NOMO-1 treated with DMSO at 0.1 percent for 48 hours (cell line): ENCODE results near the gene GSK3A.

Source experiments
- DNase-seq: peaks from one replicate; lab custom pipeline; 2025; ENCODE audit not compliant: unreplicated experiment; lab: John Stamatoyannopoulos, UW

GSK3A gene

GRCh38 chr19:42281146-42281826 lies 38.9 kb upstream of the GSK3A start:
- DNase-seq: peak; percentile 16

DNA sequence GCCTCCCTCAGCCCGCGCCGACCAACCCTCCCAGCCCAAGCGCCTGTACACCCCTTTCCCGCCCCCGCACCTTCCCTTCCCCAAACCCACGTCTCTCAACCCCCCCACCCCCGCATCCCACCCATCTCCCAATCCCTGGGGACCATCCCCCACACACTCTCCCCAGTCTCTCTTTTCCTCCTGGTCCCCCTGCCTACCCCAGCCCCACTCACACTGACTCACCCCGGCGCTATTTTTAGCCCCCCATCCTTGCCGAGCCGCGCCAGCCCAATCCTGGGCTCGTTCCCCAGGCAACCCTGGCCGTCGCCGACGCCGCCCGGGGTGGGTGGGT lies 38.4 kb upstream of the GSK3A start:
- DNase-seq: no peak

- peak; percentile 75 for DNase-seq
Observed at GRCh38 chr19:42279902-42280814, 37.8 kb upstream of the GSK3A start.

DNA sequence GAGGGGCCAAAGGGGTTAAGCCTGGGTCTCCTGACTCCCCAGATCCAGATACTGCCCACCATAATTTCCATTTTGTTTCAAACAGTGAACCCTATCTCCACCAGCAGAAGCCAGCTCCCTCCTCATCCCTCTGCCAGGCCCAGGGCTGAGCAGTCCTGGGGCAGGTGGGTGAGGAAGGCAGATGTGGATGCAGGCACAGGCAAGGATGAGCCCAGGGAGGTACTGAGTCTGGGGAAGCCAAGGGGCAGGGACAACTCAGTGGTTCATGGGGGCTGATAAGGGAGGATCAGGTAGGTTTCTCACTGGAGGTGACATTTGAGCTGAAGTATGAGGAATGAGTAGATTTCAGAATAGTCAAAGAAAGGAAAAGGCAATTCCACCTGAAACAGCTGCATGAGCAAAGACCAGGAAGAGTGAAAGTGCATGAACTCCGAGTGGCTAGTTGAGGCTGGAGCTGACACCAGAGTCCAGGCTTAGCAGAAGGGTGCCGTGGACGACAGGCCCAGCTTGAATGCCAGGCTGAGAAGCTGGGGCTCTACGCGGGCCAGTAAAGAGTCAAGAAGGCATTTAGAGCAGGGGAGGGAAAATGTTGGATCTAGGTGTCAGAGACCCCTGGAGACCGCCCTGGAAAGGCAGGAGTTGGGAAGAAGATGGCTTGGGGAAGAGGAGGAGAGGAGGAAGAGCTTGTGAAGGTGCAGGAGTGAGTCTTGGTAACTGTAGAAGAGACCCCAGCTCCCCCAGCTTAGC lies 36.9 kb upstream of the GSK3A start:
- DNase-seq: no peak

GRCh38 chr19:42278452-42279154 lies 36.2 kb upstream of the GSK3A start:
- DNase-seq: no peak

GRCh38 chr19:42277821-42278451 lies 35.5 kb upstream of the GSK3A start:
- DNase-seq: no peak

- DNase-seq: no peak
Observed at GRCh38 chr19:42276821-42277220, 34.4 kb upstream of the GSK3A start.

DNA sequence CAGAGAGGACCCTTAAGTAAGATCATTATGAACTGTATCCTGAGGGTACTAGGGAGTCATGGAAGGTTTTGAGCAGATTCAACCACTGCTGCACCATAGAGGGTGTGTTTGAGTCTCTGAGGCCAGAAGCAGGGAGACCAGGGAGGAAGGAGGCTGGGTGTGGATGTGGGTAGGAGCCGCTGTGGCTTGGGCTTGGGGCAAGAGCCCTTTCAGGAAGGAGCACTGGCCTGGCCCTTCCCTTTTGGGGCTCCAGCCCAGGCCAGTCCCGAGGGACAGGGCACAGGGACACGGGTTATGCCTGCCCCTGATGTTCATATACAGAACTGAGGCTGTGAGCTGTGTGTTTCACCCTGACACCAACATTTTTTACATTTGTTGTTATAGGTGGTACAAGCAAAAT lies 33.9 kb upstream of the GSK3A start:
- DNase-seq: no peak

DNA sequence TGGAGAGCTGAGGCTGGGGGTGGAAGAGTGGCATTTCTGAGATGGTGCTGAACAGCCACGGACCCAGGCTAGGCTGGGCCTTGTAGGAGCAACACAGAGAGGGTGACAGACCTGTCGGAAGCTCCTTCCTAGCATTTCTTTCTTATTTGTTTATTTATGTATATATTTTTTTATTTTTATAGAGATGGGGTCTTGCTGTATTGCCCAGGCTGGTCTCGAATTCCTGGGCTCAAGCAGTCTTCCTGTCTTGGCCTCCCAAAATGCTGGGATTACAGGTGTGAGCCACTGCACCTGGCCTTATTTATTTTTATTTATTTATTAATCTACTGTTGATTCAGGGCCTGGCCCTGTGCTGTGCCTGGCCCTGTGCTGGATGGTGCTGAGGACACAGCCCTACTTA lies 33.1 kb upstream of the GSK3A start:
- no peak for DNase-seq

DNA sequence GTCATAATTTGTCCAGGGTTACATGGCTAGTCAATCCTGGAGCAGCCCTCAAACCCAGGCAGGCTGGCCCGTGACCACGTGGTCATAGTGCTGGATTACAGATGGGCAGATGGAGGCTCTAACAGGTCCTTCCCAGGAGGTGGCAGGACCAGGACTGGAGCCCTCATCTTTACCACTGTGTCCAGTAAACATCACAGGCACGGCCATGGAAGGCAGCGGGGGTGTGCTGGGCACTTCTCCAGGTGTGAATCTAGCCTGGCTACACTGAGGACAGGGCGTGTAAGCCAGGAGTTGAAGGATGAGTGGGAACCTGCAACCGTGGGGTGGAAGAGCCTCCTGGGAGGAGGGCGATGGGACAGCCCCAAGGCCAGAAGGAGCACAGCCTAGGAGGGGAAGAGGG lies 32.7 kb upstream of the GSK3A start:
- DNase-seq: no peak

DNA sequence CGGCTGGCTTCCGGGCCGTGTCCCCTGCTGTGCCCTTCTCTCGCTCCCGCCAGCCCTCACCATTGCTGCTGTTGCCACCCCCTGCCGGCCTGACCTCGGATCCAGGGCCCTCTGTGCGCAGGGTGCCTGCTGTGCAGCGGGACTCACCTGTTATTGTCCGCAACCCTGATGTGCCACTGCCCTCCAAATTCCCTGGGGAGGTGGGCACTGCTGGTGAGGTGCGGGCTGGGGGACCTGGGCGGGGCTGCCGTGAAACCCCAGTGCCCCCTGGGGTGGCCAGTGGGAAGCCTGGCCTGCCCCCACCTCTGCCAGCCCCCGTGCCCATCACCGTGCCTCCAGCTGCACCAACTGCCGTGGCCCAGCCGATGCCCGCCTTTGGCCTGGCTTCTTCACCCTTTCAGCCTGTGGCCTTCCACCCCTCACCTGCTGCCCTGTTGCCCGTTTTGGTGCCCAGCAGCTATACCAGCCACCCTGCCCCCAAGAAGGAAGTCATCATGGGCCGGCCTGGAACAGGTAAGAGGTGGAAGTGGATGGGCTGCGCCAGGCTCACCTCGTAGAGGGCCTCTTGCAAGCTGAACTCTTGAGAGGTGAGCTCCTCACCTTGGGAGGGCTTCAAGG lies 31.8 kb upstream of the GSK3A start:
- no peak for DNase-seq

GRCh38 chr19:42273407-42274064 lies 31.1 kb upstream of the GSK3A start:
- no peak for DNase-seq

DNA sequence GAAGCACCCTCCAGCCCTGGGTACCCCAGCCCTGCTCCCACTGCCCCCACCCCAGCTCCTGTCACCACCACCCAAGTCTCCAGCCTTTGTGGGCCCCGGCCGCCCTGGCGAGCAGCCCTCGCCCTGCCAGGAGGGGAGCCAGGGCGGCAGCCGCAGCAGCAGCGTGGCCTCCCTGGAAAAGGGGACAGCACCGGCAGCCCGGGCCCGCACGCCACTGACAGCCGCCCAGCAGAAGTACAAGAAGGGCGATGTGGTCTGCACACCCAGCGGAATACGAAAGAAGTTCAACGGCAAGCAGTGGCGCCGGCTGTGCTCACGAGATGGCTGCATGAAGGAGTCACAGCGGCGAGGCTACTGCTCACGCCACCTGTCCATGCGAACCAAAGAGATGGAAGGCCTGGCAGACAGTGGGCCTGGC lies 30.6 kb upstream of the GSK3A start:
- no peak for DNase-seq

GRCh38 chr19:42272535-42272897 lies 30.1 kb upstream of the GSK3A start:
- no peak for DNase-seq

GRCh38 chr19:42271861-42272534 lies 29.6 kb upstream of the GSK3A start:
- no peak for DNase-seq

DNA sequence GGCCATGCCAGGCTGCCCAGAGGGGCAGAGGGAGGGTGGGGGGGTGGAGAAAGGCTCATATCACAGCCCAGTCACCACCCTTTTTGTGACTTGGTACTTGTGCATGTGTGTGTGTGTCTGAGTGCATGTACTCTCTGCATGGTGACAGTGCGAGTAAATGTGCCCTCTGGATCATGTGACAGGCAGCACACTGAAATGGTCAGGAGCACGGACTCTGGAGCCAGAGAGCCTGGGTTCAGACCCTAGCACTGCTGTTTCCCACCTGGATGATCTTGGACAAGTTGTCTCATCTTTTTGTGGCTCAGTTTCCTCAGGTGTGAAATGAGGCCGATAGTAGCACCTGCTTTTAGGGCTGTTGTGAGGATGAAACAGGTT lies 28.6 kb upstream of the GSK3A start:
- no peak for DNase-seq

DNA sequence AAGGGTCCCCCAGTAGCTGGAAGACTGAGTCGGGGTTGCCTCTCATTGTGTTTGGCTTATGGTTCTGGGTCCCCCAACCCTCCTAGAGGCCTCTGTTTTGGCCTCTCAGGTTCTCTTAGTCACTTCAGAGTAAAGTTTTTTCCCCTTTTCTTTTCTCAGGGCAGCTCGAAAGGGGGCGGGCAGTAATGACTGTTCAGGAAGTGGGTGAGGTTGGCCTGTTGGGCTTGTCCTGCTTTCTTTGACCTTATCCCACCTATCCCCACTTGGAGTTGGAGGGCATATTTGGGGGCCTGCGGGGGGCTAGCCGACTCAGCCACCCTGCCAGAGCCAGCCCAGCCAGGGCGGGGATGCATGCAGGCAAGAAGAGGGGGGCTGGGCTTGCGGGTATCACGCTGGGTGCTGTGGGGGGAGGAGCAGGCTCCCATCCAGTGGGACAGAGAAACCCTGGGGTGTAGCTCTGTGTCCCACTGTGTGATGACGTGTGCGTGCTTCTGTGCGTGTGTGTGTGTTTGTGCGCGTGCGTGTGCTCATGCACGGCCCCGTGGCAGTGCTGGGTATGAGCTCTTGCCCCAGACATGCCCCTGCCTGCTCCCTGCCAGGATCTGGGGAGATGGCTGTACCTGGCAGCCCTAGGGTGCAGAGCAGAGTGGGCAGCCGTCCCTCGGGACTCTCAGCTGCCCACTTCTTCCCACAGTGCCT lies 28.1 kb upstream of the GSK3A start:
- peak; percentile 78 for DNase-seq

DNA sequence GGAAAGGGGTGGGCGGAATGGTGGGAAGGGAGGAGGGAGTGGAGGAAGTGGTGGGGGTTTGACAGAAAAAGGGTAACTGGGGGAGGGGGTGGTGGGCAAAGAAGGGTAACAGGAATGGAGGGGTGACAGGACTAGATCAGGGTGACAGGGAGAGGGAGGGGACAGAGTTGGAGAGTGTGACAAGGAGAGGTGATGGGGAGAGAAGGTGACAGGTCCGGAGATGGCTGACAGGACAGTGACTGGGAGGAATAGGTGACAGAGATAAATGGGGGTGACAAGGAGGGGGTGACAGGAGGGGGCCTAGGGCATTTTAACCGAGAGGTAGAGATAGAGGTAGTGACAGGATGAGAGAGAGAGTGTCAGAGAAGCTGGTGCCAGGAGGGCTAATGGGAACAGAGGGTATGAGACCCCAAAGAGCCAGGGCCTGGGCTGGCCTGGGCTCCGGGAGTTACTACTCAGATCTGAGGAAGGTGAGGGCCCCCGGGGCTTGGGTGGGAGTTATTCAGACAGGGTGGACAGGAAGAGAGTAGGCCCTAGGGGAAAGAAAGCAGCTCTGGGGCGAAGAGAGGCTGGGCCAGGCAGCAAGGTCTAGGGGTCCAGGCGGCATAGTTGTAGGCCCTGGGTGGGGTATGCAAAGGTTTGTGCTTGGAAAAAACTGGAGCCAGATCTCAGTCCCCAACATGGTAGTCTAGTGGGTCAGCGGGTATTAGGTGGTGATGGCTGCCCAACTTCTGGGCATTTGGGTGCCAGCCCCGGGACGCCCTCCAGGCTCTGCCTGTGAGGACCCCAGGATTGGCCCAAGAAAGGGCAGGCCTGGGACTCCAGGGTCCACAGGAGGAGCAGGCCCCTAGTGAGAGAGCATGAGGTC lies 27.3 kb upstream of the GSK3A start:
- no peak for DNase-seq
